ENCODE measurements around the gene COG5.

The COG5 gene

DNA sequence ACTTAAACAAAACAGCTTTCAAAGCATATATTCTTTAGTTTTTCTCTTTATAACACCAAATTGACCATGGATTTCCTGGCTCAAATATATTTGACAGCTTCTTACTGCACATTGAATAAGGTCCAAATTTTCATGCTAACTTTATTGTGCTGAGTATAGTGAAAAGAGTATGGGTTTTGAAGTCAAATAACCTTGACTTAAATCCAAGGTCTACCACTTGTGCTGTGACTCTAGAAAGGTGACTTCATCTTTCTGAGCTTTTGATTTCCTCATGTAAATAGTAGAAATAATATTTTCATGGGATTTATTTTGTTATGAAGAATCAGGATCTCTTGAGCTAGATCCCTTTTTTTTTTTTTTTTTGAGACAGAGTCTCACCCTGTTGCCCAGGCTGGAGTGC, 233.2 kb downstream of the COG5 start:
- DNase-seq (ENCODE audit: low read depth), result no peak

- peak; percentile 89 for DNase-seq (ENCODE audit: low read depth)
Observed at GRCh38 chr7:107327986-107328569, 235.6 kb downstream of the COG5 start.

DNA sequence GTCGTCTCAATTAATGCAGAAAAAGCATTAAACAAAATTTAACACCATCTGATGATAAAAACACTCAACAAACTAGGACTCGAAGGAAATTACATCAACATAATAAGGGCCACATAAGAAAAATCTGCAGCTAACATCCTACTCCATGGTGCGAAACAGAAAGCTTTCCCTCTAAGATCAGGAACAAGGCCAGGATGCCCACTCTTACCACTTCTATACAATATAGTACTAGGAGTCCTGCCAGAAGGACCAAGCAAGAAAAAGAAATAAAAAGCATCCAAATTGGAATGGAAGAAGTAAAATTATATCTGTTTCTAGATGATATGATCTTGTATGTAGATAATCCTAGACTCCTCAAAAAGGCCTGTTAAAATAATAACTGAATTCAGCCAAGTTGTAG, 237.7 kb downstream of the COG5 start:
- no peak for DNase-seq (ENCODE audit: low read depth)

- peak; percentile 41 for DNase-seq (ENCODE audit: low read depth)
Observed at GRCh38 chr7:107322015-107322414, 241.7 kb downstream of the COG5 start.

DNA sequence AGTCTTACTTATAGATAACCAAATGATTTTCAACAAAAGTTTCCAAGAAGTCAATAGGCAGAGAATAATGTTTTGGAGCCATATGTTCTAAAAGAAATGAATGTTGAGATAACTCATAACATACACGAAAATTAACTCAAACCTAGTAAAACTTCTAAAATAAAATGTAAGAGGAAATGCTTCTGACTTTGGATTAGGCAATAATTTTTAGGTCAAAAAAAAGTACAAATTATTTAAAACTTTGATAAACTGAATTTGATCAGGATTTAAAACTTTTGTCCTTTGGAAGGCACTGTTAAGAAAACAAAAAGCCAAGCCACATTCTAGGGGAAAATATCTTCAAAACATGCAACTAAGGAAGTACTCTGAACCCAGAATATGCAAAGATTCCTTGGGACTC, 242.1 kb downstream of the COG5 start:
- DNase-seq (ENCODE audit: low read depth), result no peak

- no peak for DNase-seq (ENCODE audit: low read depth)
Observed at GRCh38 chr7:107319724-107320228, 243.9 kb downstream of the COG5 start.

- peak; percentile 54 for DNase-seq (ENCODE audit: low read depth)
Observed at GRCh38 chr7:107318523-107319160, 245.1 kb downstream of the COG5 start.

- DNase-seq (ENCODE audit: low read depth), result no peak
Observed at GRCh38 chr7:107315716-107316220, 248.0 kb downstream of the COG5 start.

DNA sequence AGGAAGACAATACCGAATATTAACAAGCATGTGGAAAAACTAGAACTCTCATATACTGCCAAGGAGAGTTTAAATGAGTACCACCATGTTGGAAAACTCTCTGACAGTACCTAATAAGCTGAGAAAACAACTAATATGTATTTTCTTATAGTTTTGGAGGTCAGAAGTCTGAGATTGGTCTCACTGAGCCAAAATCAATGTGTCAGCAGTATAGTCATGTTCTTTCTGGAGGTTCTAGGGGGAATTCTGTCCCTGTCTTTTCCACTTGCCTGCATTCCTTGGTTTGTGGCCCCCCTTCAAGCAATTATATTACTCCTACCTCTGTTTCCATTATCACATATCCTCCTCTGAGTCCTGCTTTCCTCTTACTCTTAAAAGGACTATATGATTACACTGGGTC, 250.4 kb downstream of the COG5 start:
- DNase-seq (ENCODE audit: low read depth), result no peak

- DNase-seq (ENCODE audit: low read depth), result peak; percentile 30
Observed at GRCh38 chr7:107312418-107312817, 251.3 kb downstream of the COG5 start.

- DNase-seq (ENCODE audit: low read depth), result no peak
Observed at GRCh38 chr7:107309296-107309695, 254.4 kb downstream of the COG5 start.

- no peak for DNase-seq (ENCODE audit: low read depth)
Observed at GRCh38 chr7:107304636-107305035, 259.1 kb downstream of the COG5 start.

GRCh38 chr7:107304063-107304462, 259.7 kb downstream of the COG5 start:
- DNase-seq (ENCODE audit: low read depth), result no peak

GRCh38 chr7:107302250-107302847, 261.4 kb downstream of the COG5 start:
- no peak for DNase-seq (ENCODE audit: low read depth)

DNA sequence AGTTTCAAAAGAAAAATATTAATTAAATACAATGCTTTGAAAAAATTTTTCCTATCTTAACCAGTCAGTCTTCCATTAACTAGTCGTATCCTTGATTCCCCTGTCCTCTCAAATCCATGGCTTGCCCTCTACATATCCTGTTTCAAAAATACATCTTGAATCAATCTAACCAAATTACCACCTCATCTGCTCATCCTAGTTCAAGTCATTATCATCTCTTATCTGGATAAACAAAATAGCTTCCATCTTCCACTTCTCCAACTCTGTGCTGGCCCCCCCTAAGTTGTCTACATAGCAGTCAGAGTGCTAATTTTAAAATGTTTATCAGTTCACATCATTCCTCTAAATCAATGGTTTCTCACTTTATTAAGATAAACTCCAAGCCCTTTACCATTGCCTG, 269.5 kb downstream of the COG5 start:
- DNase-seq (ENCODE audit: low read depth), result no peak

DNA sequence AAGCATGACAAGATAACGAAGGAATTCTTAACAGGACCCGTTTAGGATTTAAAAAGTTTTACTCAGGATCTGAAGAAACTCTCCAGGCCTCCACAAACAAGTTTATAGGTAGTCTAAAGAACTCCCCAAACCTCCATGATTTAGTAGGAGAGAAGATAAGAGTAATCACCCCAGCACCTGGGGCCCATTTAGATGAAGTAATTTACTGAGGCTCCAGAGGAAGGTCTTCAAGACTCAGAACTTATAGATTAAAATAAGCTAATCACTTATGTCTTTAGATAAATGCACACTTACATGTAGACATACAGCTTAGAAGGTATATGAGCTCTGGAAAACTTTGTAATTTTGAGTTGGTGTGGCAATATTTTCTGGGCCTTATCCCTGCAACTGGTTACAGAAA, 271.1 kb downstream of the COG5 start:
- no peak for DNase-seq (ENCODE audit: low read depth)

DNA sequence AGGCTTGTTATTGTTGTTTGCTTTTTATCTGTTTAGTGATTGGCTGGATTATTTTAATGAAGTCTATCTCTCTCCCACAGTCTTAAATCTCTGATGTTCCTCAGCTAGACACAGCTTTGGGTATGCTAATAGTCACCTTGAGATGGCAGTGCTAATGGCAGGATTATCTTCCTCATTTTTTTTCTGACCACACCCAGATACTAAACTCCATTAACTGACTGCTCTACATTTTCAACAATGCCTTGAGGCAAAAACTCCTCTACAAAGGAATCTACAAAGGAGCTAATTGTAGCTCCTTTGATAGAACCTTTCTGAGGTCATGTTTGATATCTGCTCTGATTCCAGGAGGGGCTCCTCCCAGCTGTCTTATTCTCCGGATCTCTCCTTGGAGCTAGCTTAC, 272.3 kb downstream of the COG5 start:
- DNase-seq (ENCODE audit: low read depth), result no peak

- DNase-seq (ENCODE audit: low read depth), result no peak
Observed at GRCh38 chr7:107286751-107287621, 276.7 kb downstream of the COG5 start.

DNA sequence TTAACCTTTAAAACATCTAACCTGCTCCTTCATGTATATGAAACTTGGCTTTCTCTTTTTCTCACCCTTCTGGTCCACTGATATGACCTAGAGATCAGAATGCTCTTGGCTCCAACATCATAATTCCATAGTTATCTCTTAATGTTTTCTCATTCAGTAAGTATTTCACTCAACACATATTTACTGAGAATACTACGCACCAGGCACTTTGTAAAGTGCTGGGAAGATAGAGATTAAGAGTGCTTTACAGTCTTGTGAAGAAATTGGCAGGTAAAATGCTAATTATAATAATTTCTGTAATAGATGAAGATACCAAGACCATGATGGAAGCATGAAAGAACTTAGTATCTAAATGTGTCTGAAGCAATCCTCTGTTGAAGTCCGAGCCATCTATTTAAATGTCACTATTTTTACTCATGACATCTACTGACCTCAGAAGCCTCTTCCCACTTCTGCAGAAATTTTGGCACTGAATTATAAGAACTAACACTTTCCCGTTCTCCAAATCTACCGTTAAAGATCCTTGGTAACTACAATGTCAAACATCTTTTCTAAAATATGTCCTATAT, 278.7 kb downstream of the COG5 start:
- DNase-seq (ENCODE audit: low read depth), result no peak

DNA sequence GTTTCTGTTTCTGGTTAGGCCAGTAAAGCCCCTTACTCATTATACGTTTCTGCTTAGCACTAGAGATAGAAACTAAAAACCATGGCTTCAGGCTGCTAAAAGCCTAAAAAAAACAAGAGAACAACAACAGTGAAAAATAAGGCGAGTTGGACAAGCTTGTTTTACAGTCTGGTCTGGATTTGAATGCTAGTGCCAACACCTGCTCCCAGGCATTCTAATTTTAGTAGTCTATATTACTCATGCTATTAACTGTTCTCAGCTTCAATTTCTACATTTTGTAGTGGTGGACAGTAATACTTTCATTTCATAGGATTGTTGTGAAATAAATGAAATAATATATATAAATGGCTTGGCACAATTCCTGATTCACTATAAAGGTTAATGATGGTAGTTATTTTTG, 286.4 kb downstream of the COG5 start:
- peak; percentile 18 for DNase-seq (ENCODE audit: low read depth)

DNA sequence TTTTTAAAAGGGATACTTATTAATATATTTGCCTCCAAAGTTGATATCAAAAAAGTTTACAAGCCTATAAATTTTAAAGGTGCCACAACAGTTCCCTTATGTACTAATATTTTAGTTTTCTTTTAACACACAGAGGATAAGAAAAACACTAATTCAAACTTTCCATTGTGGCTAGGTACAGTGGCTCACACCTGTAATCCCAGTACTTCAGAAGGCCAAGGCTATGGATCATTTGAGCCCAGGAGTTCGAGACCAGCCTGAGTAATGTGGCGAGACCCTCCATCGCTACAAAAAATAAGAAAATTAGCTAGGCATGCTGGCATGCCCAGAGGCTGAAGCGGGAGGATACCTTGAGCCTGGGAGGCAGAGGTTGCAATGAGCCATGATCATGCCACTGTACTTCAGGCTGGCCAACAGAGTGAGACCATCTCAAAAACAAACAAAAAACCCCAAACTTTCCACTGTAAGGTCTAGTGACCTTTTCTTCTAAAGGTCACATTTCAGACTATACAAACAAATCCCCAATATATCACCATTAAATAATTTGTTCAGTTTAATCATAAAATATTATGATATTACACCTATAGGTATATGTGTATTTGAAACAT, 287.4 kb downstream of the COG5 start:
- no peak for DNase-seq (ENCODE audit: low read depth)

- DNase-seq (ENCODE audit: low read depth), result no peak
Observed at GRCh38 chr7:107274506-107274905, 289.2 kb downstream of the COG5 start.

Measured in EH (cell line).